PC-9 (cell line): ENCODE data around the gene SERTAD2.

Experiments used
- EZH2 ChIP-seq: fragments of 200-600 bp; sonication (generic); IDR thresholded peaks from 2 replicates; pipeline ENCODE4 v1.8.0; 2017; ENCODE audit warnings: antibody characterized with exemption, low read depth
- TF ChIP-seq, protein P1 (sequence below): fragments of 200-600 bp; sonication (generic); conservative IDR thresholded peaks from 2 replicates; pipeline ENCODE4 v1.6.1; 2017; ENCODE audit warnings: mixed run types, antibody characterized with exemption, mild to moderate bottlenecking, moderate library complexity

DNA sequence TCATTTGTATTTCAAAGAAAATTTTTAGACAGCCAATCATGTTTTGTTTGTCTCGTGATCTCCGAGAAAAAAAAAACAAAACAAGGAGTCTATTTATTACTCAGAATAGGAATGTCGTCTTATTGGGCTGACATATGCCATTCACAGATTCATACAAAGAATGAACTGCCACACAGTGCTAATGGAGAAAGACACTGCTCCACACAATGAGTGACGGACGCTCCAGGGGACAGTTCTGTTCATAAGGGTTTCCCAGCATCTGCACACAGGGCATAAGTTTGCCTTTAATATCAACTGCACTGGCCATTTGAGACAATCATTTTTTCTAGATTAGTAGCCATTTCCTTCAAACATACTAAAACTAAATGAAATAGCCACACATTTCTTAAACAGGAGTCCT, 3.4 kb downstream of the SERTAD2 start:
- TF ChIP-seq, protein P1, sequence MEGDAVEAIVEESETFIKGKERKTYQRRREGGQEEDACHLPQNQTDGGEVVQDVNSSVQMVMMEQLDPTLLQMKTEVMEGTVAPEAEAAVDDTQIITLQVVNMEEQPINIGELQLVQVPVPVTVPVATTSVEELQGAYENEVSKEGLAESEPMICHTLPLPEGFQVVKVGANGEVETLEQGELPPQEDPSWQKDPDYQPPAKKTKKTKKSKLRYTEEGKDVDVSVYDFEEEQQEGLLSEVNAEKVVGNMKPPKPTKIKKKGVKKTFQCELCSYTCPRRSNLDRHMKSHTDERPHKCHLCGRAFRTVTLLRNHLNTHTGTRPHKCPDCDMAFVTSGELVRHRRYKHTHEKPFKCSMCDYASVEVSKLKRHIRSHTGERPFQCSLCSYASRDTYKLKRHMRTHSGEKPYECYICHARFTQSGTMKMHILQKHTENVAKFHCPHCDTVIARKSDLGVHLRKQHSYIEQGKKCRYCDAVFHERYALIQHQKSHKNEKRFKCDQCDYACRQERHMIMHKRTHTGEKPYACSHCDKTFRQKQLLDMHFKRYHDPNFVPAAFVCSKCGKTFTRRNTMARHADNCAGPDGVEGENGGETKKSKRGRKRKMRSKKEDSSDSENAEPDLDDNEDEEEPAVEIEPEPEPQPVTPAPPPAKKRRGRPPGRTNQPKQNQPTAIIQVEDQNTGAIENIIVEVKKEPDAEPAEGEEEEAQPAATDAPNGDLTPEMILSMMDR = no peak
- TF ChIP-seq EZH2 = no peak
